ENCODE data around the gene APOL4.
"Not testable (repeated sequence)": the region's sequence is repeated elsewhere in the genome, so short reads cannot be mapped to it uniquely, and the experiment has no call there.

GRCh38 chr22:36209488-36209908 is 7.9 kb upstream of the APOL4 start:
- TF ChIP-seq CTCF (IDR thresholded peaks at IDR 0.05); ELF4 (CRISPR knock-in tag; IDR thresholded peaks at IDR 0.05; ENCODE audit: low read depth); USF1 (CRISPR knock-in tag; IDR thresholded peaks at IDR 0.05); AR (CRISPR knock-in tag; IDR thresholded peaks at IDR 0.05); ZNF396 (CRISPR knock-in tag; IDR thresholded peaks at IDR 0.05; ENCODE audit: borderline replicate concordance); ATF2 (CRISPR knock-in tag; IDR thresholded peaks at IDR 0.05; ENCODE audit: borderline replicate concordance, low read depth): not testable (repeated sequence)

Data from WTC11 (cell line).